Heart left ventricle (tissue), 16 donors: ENCODE measurements around the gene CCL4. TPM values are rescaled to one million over a fixed set of nuclear protein-coding genes. Genes with fewer than 3 reads are reported as not detected.

Experiments used
- ATAC-seq, 4 donors: fragments of 200-7000 bp; cut with Tn5 transposase; one replicate each; pipeline ENCODE4 v1.9.1; 2020 to 2022; ENCODE audit warnings: moderate library complexity in 4 of 4, mild to moderate bottlenecking in 3 of 4, moderate number of reproducible peaks in 1 of 4
- DNase-seq, 5 donors: peaks; one replicate each; pipeline ENCODE4 v3.0.0-alpha.2; 2020
- H3K27ac ChIP-seq, 12 donors: fragments of 200-600 bp; sonication (generic) in 4 of 12; one replicate each; pipeline versions ENCODE4 v1.5.0 to v1.8.0; 2016 to 2022; ENCODE audit warnings: mild to moderate bottlenecking in 2 of 12
- H3K27me3 ChIP-seq, 9 donors: fragments of 200-600 bp; sonication (generic) in 2 of 9; one replicate each; pipeline versions ENCODE4 v1.5.1 to v1.8.0; 2016 to 2022; ENCODE audit warnings: mild to moderate bottlenecking in 3 of 9
- H3K36me3 ChIP-seq, 9 donors: fragments of 200-600 bp; sonication (generic) in 2 of 9; one replicate each; pipeline versions ENCODE4 v1.5.0 to v1.8.0; 2018 to 2022; ENCODE audit warnings: mild to moderate bottlenecking in 2 of 9
- H3K4me1 ChIP-seq, 12 donors: fragments of 200-600 bp; sonication (generic) in 4 of 12; one replicate each; pipeline versions ENCODE4 v1.5.0 to v1.8.0; 2016 to 2022; ENCODE audit warnings: mild to moderate bottlenecking in 3 of 12
- H3K4me3 ChIP-seq, 12 donors: fragments of 200-600 bp; sonication (generic) in 4 of 12; one replicate each; pipeline versions ENCODE4 v1.5.0 to v1.8.0; 2017 to 2022; ENCODE audit warnings: mild to moderate bottlenecking in 9 of 12, moderate library complexity in 4 of 12
- H3K9me3 ChIP-seq, 12 donors: fragments of 200-600 bp; sonication (generic) in 4 of 12; one replicate each; pipeline versions ENCODE4 v1.5.0 to v1.8.0; 2016 to 2022; ENCODE audit warnings: mild to moderate bottlenecking in 1 of 12
- CTCF ChIP-seq, 12 donors: fragments of 200-600 bp; sonication (generic) in 4 of 12; IDR thresholded peaks; one replicate each; pipeline versions ENCODE4 v1.5.0 to v1.8.0; 2018 to 2022; ENCODE audit warnings: antibody characterized with exemption in 12 of 12, mild to moderate bottlenecking in 5 of 12
- POLR2A ChIP-seq, 2 donors: fragments of 450-650 bp; IDR thresholded peaks; one replicate each; pipeline ENCODE4 v1.6.1; 2017; ENCODE audit warnings: antibody characterized with exemption in 2 of 2, mild to moderate bottlenecking in 2 of 2, moderate library complexity in 2 of 2
- WGBS, 4 donors: extraction: QIAGEN DNeasy Blood & Tissue Kit in 2 of 4; methylation state at CpG; one replicate each; pipeline versions ENCODE4 v1.1.5 to v1.1.7; 2013 to 2018; 5-methylcytosine and 5-hydroxymethylcytosine counted together
- intact Hi-C, 10 donors: fragments of 100-400 bp; cut with DNase I; formaldehyde crosslinking; loops; one replicate each; pipeline versions ENCODE4 v1.11.1 to v1.14.2; 2022
- polyA plus RNA-seq, 2 donors: library from polyadenylated mRNA; stranded (reverse); fragments of 200-250 nt; gene quantifications; one replicate each; pipeline ENCODE4 v1.2.3, GENCODE V29; 2013
- total RNA-seq, 9 donors: library from RNA; depleted of rRNA in 2 of 9; stranded (reverse); fragments of >200 nt in 2 of 9; fragmentation: NEBNext Ultra II Directional in 3 of 9; extraction: Animal tissue kit (Norgen Biotek cat#: 25700) in 3 of 9; gene quantifications; one replicate each; pipeline versions ENCODE4 v1.1.0 to v1.2.4, GENCODE V29; 2016 to 2023
- donor health status: ischemic (EF 13 %, LVEDD 7.1; RV severe dilation, severe dysfunction).
- donor health status: healthy with polysubstance abuse.
- donor health status: DM: no; HTN: yes; CAD: no.
- donor health status: DM: no; HTN: no; CAD: no.
- donor health status: ischemic (EF 25% LVEDD 6.9; RV normal size, moderate dysfunction).
- donor health status: ischemic (EF 25% LVEDD 5.7; RV mildly dilated, moderate dysfunction).
- donor health status: healthy.
- donor health status: DM: yes; HTN: yes; CAD: no.
- donor health status: ischemic (EF 35%, LVEDD 5.7; RV mildly dilated, moderate dysfunction).
- donor health status: nonischemic (EF 11% LVEDD 7.7; RV severe dilation, severe dysfunction).
- donor health status: DM: yes; HTN: yes; CAD: no.
- donor health status: PGD.
- donor health status: ischemic (EF 29% LVEDD 5.4; RV normal size, mild dysfunction).
- donor health status: nonischemic (EF 23%, LVEDD 6.1; RV moderate dilation, normal function).

Gene CCL4
- total and polyA plus RNA-seq, 11 donors: 0.29 to 23.9 (median 1.1) TPM; not detected in 3

- no peak for ATAC-seq
- H3K27ac ChIP-seq: no peak overlapping the region
- no peak for TF ChIP-seq POLR2A (IDR thresholded peaks at IDR 0.05)
- TF ChIP-seq CTCF (IDR thresholded peaks at IDR 0.05): no peak
- H3K4me1 ChIP-seq: peaks cover 0 to 9% (median 0%) of the 10 kb centered on the region in 12 donors
- peaks cover 0 to 37% (median 0%) of the 10 kb centered on the region in 9 donors for H3K27me3 ChIP-seq
- intact Hi-C loops: no loop called here
- no peaks in the 10 kb centered on the region for H3K36me3 ChIP-seq
- DNase-seq: no peak
- no peak overlapping the region for H3K4me3 ChIP-seq
- 86 to 95% (median 89%) methylated on average over 8 of the region's 8 CpGs for WGBS, 4 donors
- no peaks in the 10 kb centered on the region for H3K9me3 ChIP-seq
Measured at GRCh38 chr17:36152639-36153120, 49.1 kb downstream of the CCL4 start.

DNA sequence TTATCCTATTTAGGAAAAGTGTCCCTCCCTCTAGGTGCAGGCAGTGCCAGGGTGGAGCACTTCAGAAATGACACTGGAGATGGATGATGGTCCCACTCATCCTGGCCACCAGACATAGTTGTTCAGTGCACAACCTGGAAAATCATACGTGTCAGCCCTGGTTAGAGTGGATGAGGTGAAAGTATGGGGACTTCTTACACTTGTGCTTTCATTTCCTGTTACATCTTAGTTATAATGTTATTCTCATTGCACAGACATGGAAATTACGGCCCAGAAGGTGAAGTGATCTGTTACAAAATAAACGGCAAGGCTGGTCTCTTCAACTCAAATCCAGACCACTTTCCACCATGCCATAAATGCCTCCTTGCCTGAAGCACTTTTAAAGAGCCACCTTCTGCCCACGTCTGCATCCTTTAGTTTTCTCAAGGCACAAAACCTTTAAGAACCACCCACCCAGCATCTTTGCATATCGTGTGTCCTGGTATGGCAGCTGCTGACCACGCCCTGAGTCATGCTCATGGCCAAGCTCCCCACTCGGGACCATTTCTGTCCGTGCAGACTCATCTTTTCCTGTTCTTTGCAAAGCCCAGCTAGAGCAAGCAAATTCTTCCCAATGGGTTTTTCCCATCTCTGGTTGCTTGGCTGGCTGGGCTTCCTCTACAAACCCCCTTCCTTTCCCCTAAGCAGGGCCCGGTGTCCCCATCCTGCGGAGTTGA, 50.4 kb downstream of the CCL4 start:
- 61 to 72% (median 66%) methylated on average over 10 of the region's 10 CpGs for WGBS, 4 donors
- Histone ChIP-seq H3K27ac (no peak overlapping the region), H3K4me3 (no peak overlapping the region), H3K9me3 (no peaks in the 10 kb centered on the region), H3K4me1 (peaks cover 0 to 8% (median 0%) of the 10 kb centered on the region in 12 donors), H3K36me3 (no peaks in the 10 kb centered on the region), H3K27me3 (peaks cover 0 to 37% (median 0%) of the 10 kb centered on the region in 9 donors)
- ATAC-seq (no peak), DNase-seq (no peak)
- intact Hi-C loops: no loop called here
- TF ChIP-seq CTCF (IDR thresholded peaks at IDR 0.05) (no peak), POLR2A (IDR thresholded peaks at IDR 0.05) (no peak)

Other genes with a start within 250 kb of the CCL4 start
- gene HEATR9, start 234.9 kb upstream of the CCL4 start, total RNA-seq: under 1 TPM in 2 of 9 donors, not detected in 7; 0.11 TPM
- gene HEATR9, start 234.9 kb upstream of the CCL4 start, polyA plus RNA-seq: not detected
- gene CCL5, start 223.5 kb upstream of the CCL4 start, total RNA-seq: 10 to 100 TPM in 2 of 9 donors, 1 to 10 TPM in 4, under 1 TPM in 2, not detected in 1; 0.46 to 23.7 (median 1.5) TPM
- 1 to 10 TPM in 1 of 2 donors, under 1 TPM in 1; 0.78 to 1.4 TPM for gene CCL5, start 223.5 kb upstream of the CCL4 start, polyA plus RNA-seq
- under 1 TPM in 1 of 9 donors, not detected in 8; 0.48 TPM for gene RDM1, start 173.1 kb upstream of the CCL4 start, total RNA-seq
- not detected for gene RDM1, start 173.1 kb upstream of the CCL4 start, polyA plus RNA-seq
- gene LYZL6, start 160.1 kb upstream of the CCL4 start, total RNA-seq: not detected
- not detected for gene LYZL6, start 160.1 kb upstream of the CCL4 start, polyA plus RNA-seq
- gene CCL16, start 122.3 kb upstream of the CCL4 start, total RNA-seq: under 1 TPM in 1 of 9 donors, not detected in 8; 0.19 TPM
- gene CCL16, start 122.3 kb upstream of the CCL4 start, polyA plus RNA-seq: not detected
- gene CCL14, start 117.1 kb upstream of the CCL4 start, total RNA-seq: 10 to 100 TPM in 2 of 9 donors, 1 to 10 TPM in 6, under 1 TPM in 1; 0.69 to 19.1 (median 3.2) TPM
- gene CCL14, start 117.1 kb upstream of the CCL4 start, polyA plus RNA-seq: 10 to 100 TPM; 15.5 to 31.5 TPM
- not detected for gene CCL15, start 102.3 kb upstream of the CCL4 start, total RNA-seq
- not detected for gene CCL15, start 102.3 kb upstream of the CCL4 start, polyA plus RNA-seq
- gene CCL23, start 85.9 kb upstream of the CCL4 start, total RNA-seq: 1 to 10 TPM in 1 of 9 donors, not detected in 8; 5.2 TPM
- under 1 TPM in 1 of 2 donors, not detected in 1; 0.42 TPM for gene CCL23, start 85.9 kb upstream of the CCL4 start, polyA plus RNA-seq
- gene CCL18, start 39.6 kb upstream of the CCL4 start, total RNA-seq: 10 to 100 TPM in 2 of 9 donors, 1 to 10 TPM in 5, under 1 TPM in 2; 0.40 to 31.9 (median 4.1) TPM
- under 1 TPM; 0.30 to 0.53 TPM for gene CCL18, start 39.6 kb upstream of the CCL4 start, polyA plus RNA-seq
- 10 to 100 TPM in 1 of 9 donors, 1 to 10 TPM in 1, under 1 TPM in 4, not detected in 3; 0.21 to 22.5 (median 0.65) TPM for gene CCL3, start 13.7 kb upstream of the CCL4 start, total RNA-seq
- under 1 TPM; 0.30 to 0.61 TPM for gene CCL3, start 13.7 kb upstream of the CCL4 start, polyA plus RNA-seq
- 1 to 10 TPM in 7 of 9 donors, under 1 TPM in 1, not detected in 1; 0.62 to 3.3 (median 1.4) TPM for gene TBC1D3B, start 72.8 kb downstream of the CCL4 start, total RNA-seq
- gene TBC1D3B, start 72.8 kb downstream of the CCL4 start, polyA plus RNA-seq: under 1 TPM; 0.68 to 0.76 TPM
- 1 to 10 TPM in 2 of 9 donors, under 1 TPM in 2, not detected in 5; 0.54 to 2.3 (median 0.94) TPM for gene CCL3L1, start 92.9 kb downstream of the CCL4 start, total RNA-seq
- under 1 TPM in 1 of 2 donors, not detected in 1; 0.12 TPM for gene CCL3L1, start 92.9 kb downstream of the CCL4 start, polyA plus RNA-seq
- gene CCL4L2, start 107.2 kb downstream of the CCL4 start, total RNA-seq: 1 to 10 TPM in 2 of 9 donors, not detected in 7; 4.5 to 6.8 TPM
- under 1 TPM in 1 of 2 donors, not detected in 1; 0.18 TPM for gene CCL4L2, start 107.2 kb downstream of the CCL4 start, polyA plus RNA-seq
- under 1 TPM in 2 of 9 donors, not detected in 7; 0.26 to 0.63 TPM for gene TBC1D3I, start 160.7 kb downstream of the CCL4 start, total RNA-seq
- gene TBC1D3I, start 160.7 kb downstream of the CCL4 start, polyA plus RNA-seq: not detected
- gene TBC1D3G, start 220.1 kb downstream of the CCL4 start, total RNA-seq: not detected
- 1 to 10 TPM in 1 of 2 donors, not detected in 1; 3.2 TPM for gene TBC1D3G, start 220.1 kb downstream of the CCL4 start, polyA plus RNA-seq